HepG2 (cell line): Measurements from ENCODE around the gene MEPCE. TPM values are rescaled to one million over a fixed set of nuclear protein-coding genes. Genes with fewer than 3 reads are reported as not detected.

Source experiments
- HDAC1 ChIP-seq: sonication (generic); formaldehyde crosslinking; IDR thresholded peaks from 2 replicates; pipeline ENCODE4 v1.5.1; 2020; ENCODE audit warnings: mild to moderate bottlenecking, missing genetic modification reagents
- HMG20A ChIP-seq: IDR thresholded peaks from 2 replicates; pipeline ENCODE4 v1.6.1; 2016; ENCODE audit warnings: borderline replicate concordance
- MAF1 ChIP-seq: sonication (generic); formaldehyde crosslinking; IDR thresholded peaks from 2 replicates; pipeline ENCODE4 v1.5.0; 2020; ENCODE audit warnings: missing genetic modification reagents, borderline replicate concordance
- MAFK ChIP-seq, 2 experiments: IDR thresholded peaks in 1 of 2; conservative IDR thresholded peaks in 1 of 2; 2 replicates each; pipeline ENCODE4 v1.6.1; 2011; ENCODE audit warnings: improper control_type of control experiment in 2 of 2, low read length in 2 of 2
- MBD4 ChIP-seq: IDR thresholded peaks from 2 replicates; pipeline ENCODE4 v1.6.1; 2012; ENCODE audit warnings: low read length, inconsistent platforms, borderline replicate concordance
- MIER2 ChIP-seq: IDR thresholded peaks from 2 replicates; pipeline ENCODE4 v1.6.1; 2016; ENCODE audit warnings: missing biosample characterization, missing genetic modification reagents
- PHF5A ChIP-seq: IDR thresholded peaks from one replicate; pipeline ENCODE4 v1.6.1; 2018; ENCODE audit warnings: low read depth, missing genetic modification reagents; ENCODE audit not compliant: unreplicated experiment
- PTBP1 ChIP-seq: fragments of 200-400 bp; formaldehyde crosslinking; IDR thresholded peaks from 2 replicates; pipeline ENCODE4 v1.6.1; 2018; ENCODE audit warnings: low read length, low read depth; ENCODE audit not compliant: poor library complexity, severe bottlenecking
- TOPORS ChIP-seq: sonication (generic); formaldehyde crosslinking; IDR thresholded peaks from 2 replicates; pipeline ENCODE4 v1.8.0; 2023; ENCODE audit warnings: mild to moderate bottlenecking, missing genetic modification reagents
- XBP1 ChIP-seq: sonication (generic); formaldehyde crosslinking; IDR thresholded peaks from 2 replicates; pipeline ENCODE4 v1.5.0; 2020; ENCODE audit warnings: missing genetic modification reagents
- ZNF121 ChIP-seq: sonication (generic); formaldehyde crosslinking; IDR thresholded peaks from 2 replicates; pipeline ENCODE4 v1.5.0; 2020; ENCODE audit warnings: mild to moderate bottlenecking, missing genetic modification reagents
- ZNF180 ChIP-seq: sonication (generic); formaldehyde crosslinking; IDR thresholded peaks from 2 replicates; pipeline ENCODE4 v1.4.0; 2020; ENCODE audit warnings: low read depth, missing genetic modification reagents, borderline replicate concordance
- ZNF24 ChIP-seq: fragments of 450-650 bp; IDR thresholded peaks from 2 replicates; pipeline ENCODE4 v1.6.1; 2017; ENCODE audit warnings: antibody characterized with exemption, mild to moderate bottlenecking
- ZNF547 ChIP-seq: sonication (generic); formaldehyde crosslinking; IDR thresholded peaks from 2 replicates; pipeline ENCODE4 v1.5.1; 2020; ENCODE audit warnings: mild to moderate bottlenecking, missing genetic modification reagents
- ZNF660 ChIP-seq: sonication (generic); formaldehyde crosslinking; IDR thresholded peaks from 2 replicates; pipeline ENCODE4 v1.5.1; 2020; ENCODE audit warnings: mild to moderate bottlenecking, low read depth, missing genetic modification reagents, borderline replicate concordance
- ZNF674 ChIP-seq: sonication (generic); formaldehyde crosslinking; IDR thresholded peaks from 2 replicates; pipeline ENCODE4 v1.5.0; 2020; ENCODE audit warnings: low read depth, mild to moderate bottlenecking, missing genetic modification reagents
- ZNF878 ChIP-seq: sonication (generic); formaldehyde crosslinking; IDR thresholded peaks from 2 replicates; pipeline ENCODE4 v1.8.1; 2023; ENCODE audit warnings: mild to moderate bottlenecking, missing genetic modification reagents, moderate library complexity
- polyA plus RNA-seq, 8 experiments: library from polyadenylated mRNA; depleted of rRNA in 3 of 8; stranded (reverse) in 7 of 8; unstranded in 1 of 8; fragments of >200 nt; fragmentation: Illumina TruSeq in 4 of 8; extraction: Trizol in 4 of 8; gene quantifications; 2 replicates each; pipeline versions ENCODE4 v1.2.1 to v1.2.3, GENCODE V29; 2011 to 2016; ENCODE audit warnings: low read depth in 4 of 8, missing spikeins in 1 of 8, mixed read lengths in 1 of 8; ENCODE audit not compliant: insufficient read depth in 1 of 8
- total RNA-seq, 5 experiments: library from RNA; depleted of rRNA; stranded (reverse); fragments of >200 nt; fragmentation: Illumina TruSeq; extraction: Trizol; gene quantifications; 2 replicates each; pipeline ENCODE4 v1.2.3, GENCODE V29; 2016; ENCODE audit warnings: low read depth in 1 of 5
- TF ChIP-seq, protein P1 (sequence below): sonication (generic); formaldehyde crosslinking; IDR thresholded peaks from 2 replicates; pipeline ENCODE4 v1.5.0; 2020; ENCODE audit warnings: missing genetic modification reagents, mild to moderate bottlenecking, borderline replicate concordance
- TF ChIP-seq, protein P2 (sequence below): sonication (generic); formaldehyde crosslinking; IDR thresholded peaks from 2 replicates; pipeline ENCODE4 v1.4.0; 2020; ENCODE audit warnings: mild to moderate bottlenecking, low read depth, missing genetic modification reagents
- TF ChIP-seq, protein P3 (sequence below): sonication (generic); formaldehyde crosslinking; IDR thresholded peaks from 2 replicates; pipeline ENCODE4 v1.8.0; 2022; ENCODE audit warnings: mild to moderate bottlenecking, missing genetic modification reagents, moderate library complexity
- TF ChIP-seq, protein P4 (sequence below): sonication (generic); formaldehyde crosslinking; IDR thresholded peaks from 2 replicates; pipeline ENCODE4 v1.4.0; 2020; ENCODE audit warnings: missing genetic modification reagents
- TF ChIP-seq, protein P5 (sequence below): sonication (generic); formaldehyde crosslinking; IDR thresholded peaks from 2 replicates; pipeline ENCODE4 v1.4.0; 2020; ENCODE audit warnings: missing genetic modification reagents, borderline replicate concordance

The MEPCE gene
- total and polyA plus RNA-seq, 2 of the 13 experiments (the other 11 are each of a cell fraction or from before 2014, with no cell fraction given), result 12.3 to 26.0 TPM

DNA sequence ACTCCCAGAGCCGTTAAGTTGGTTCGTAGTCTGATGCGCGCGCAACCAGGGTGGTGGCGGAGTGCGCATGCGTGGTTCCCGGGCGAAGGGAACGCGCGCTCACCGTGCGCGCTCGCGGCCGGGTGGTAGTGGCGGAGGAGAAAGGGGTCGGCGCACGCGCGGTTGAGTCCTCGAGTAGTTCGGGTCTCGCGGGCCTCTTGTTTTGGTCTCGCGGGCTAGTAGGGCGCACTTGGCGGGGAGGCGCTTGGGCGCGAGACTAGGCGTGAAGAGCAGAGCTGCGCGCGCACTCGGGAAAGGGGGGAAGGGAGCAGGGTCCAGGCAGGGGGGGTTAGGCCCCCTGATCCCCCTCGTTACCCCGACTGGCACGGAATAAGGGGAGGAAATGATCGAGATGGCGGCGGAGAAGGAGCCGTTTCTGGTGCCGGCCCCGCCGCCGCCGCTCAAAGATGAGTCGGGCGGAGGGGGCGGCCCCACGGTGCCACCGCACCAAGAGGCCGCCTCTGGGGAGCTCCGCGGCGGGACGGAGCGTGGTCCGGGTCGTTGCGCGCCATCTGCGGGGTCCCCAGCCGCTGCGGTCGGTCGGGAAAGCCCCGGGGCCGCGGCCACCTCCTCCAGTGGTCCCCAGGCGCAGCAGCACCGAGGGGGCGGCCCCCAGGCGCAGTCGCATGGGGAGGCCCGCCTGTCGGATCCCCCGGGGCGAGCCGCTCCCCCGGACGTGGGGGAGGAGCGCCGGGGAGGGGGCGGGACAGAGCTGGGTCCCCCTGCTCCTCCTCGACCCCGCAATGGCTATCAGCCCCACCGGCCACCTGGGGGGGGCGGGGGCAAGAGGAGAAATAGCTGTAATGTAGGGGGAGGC lies at the start of gene MEPCE (continued):
- TF ChIP-seq, protein P1, sequence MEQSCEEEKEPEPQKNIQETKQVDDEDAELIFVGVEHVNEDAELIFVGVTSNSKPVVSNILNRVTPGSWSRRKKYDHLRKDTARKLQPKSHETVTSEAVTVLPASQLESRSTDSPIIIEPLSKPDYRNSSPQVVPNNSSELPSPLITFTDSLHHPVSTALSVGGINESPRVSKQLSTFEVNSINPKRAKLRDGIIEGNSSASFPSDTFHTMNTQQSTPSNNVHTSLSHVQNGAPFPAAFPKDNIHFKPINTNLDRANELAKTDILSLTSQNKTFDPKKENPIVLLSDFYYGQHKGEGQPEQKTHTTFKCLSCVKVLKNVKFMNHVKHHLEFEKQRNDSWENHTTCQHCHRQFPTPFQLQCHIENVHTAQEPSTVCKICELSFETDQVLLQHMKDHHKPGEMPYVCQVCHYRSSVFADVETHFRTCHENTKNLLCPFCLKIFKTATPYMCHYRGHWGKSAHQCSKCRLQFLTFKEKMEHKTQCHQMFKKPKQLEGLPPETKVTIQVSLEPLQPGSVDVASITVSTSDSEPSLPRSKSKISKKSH (CRISPR knock-in tag), result peak; percentile 71
- TF ChIP-seq, protein P2, sequence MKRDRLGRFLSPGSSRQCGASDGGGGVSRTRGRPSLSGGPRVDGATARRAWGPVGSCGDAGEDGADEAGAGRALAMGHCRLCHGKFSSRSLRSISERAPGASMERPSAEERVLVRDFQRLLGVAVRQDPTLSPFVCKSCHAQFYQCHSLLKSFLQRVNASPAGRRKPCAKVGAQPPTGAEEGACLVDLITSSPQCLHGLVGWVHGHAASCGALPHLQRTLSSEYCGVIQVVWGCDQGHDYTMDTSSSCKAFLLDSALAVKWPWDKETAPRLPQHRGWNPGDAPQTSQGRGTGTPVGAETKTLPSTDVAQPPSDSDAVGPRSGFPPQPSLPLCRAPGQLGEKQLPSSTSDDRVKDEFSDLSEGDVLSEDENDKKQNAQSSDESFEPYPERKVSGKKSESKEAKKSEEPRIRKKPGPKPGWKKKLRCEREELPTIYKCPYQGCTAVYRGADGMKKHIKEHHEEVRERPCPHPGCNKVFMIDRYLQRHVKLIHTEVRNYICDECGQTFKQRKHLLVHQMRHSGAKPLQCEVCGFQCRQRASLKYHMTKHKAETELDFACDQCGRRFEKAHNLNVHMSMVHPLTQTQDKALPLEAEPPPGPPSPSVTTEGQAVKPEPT (CRISPR knock-in tag), result no peak
- TF ChIP-seq ZNF121 (CRISPR knock-in tag), result no peak
- TF ChIP-seq, protein P3, sequence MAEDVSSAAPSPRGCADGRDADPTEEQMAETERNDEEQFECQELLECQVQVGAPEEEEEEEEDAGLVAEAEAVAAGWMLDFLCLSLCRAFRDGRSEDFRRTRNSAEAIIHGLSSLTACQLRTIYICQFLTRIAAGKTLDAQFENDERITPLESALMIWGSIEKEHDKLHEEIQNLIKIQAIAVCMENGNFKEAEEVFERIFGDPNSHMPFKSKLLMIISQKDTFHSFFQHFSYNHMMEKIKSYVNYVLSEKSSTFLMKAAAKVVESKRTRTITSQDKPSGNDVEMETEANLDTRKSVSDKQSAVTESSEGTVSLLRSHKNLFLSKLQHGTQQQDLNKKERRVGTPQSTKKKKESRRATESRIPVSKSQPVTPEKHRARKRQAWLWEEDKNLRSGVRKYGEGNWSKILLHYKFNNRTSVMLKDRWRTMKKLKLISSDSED (CRISPR knock-in tag), result no peak
- 0 out of 2 replicates have a peak, but pooled peaks have one; percentile 21 for TF ChIP-seq ZNF878 (CRISPR knock-in tag)
- TF ChIP-seq XBP1 (CRISPR knock-in tag), result no peak
- no peak for TF ChIP-seq MBD4
- TF ChIP-seq MAFK (conservative IDR thresholded peaks at IDR 0.05 in 1 of 2, IDR thresholded peaks at IDR 0.05 in 1 of 2; ENCODE audit: low read length in 2 of 2), result no peak
- TF ChIP-seq HMG20A (CRISPR knock-in tag), result no peak
- TF ChIP-seq PHF5A (CRISPR knock-in tag), result peak; percentile 17
- TF ChIP-seq, protein P4, sequence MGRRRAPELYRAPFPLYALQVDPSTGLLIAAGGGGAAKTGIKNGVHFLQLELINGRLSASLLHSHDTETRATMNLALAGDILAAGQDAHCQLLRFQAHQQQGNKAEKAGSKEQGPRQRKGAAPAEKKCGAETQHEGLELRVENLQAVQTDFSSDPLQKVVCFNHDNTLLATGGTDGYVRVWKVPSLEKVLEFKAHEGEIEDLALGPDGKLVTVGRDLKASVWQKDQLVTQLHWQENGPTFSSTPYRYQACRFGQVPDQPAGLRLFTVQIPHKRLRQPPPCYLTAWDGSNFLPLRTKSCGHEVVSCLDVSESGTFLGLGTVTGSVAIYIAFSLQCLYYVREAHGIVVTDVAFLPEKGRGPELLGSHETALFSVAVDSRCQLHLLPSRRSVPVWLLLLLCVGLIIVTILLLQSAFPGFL (CRISPR knock-in tag), result no peak
- TF ChIP-seq, protein P5, sequence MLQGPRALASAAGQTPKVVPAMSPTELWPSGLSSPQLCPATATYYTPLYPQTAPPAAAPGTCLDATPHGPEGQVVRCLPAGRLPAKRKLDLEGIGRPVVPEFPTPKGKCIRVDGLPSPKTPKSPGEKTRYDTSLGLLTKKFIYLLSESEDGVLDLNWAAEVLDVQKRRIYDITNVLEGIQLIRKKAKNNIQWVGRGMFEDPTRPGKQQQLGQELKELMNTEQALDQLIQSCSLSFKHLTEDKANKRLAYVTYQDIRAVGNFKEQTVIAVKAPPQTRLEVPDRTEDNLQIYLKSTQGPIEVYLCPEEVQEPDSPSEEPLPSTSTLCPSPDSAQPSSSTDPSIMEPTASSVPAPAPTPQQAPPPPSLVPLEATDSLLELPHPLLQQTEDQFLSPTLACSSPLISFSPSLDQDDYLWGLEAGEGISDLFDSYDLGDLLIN (CRISPR knock-in tag), result no peak
- TF ChIP-seq HDAC1, result peak; percentile 13; the same call in 1 of the 2 replicates
- TF ChIP-seq PTBP1, result no peak
- TF ChIP-seq ZNF24, result no peak
- TF ChIP-seq MAF1 (CRISPR knock-in tag), result no peak
- no peak for TF ChIP-seq ZNF180 (CRISPR knock-in tag)
- TF ChIP-seq TOPORS (CRISPR knock-in tag), result 0 out of 2 replicates have a peak, but pooled peaks have one; percentile 79
- no peak; the same call in 1 of the 2 replicates for TF ChIP-seq ZNF547 (CRISPR knock-in tag)
- 0 out of 2 replicates have a peak, but pooled peaks have one; percentile 32 for TF ChIP-seq ZNF674 (CRISPR knock-in tag)
- no peak for TF ChIP-seq ZNF660 (CRISPR knock-in tag)
- no peak for TF ChIP-seq MIER2 (CRISPR knock-in tag)
